Gastrocnemius medialis (tissue), 4 donors: ENCODE measurements around the gene MFAP5.

Experiments
- CTCF ChIP-seq, 5 experiments: fragments of 450-650 bp in 3 of 5; fragments of 200-600 bp in 2 of 5; sonication (generic) in 2 of 5; IDR thresholded peaks in 4 of 5; conservative IDR thresholded peaks in 1 of 5; 1 replicate in 4 of 5; 2 replicates in 1 of 5; pipeline ENCODE4 v1.5.1; 2016 to 2019; ENCODE audit warnings: antibody characterized with exemption in 5 of 5, mild to moderate bottlenecking in 3 of 5, moderate library complexity in 3 of 5
- POLR2A ChIP-seq, 2 donors: fragments of 450-650 bp; IDR thresholded peaks; one replicate each; pipeline ENCODE4 v1.6.1; 2017; ENCODE audit warnings: antibody characterized with exemption in 2 of 2, mild to moderate bottlenecking in 2 of 2, moderate library complexity in 2 of 2

GRCh38 chr12:8696442-8697090 is 33.9 kb upstream of the MFAP5 start:
- TF ChIP-seq CTCF (IDR thresholded peaks at IDR 0.05 in 4 of 5, conservative IDR thresholded peaks at IDR 0.05 in 1 of 5) (no peak), POLR2A (IDR thresholded peaks at IDR 0.05) (no peak)
